Stomach (tissue), 4 donors: ENCODE data around the gene WDR70.

ENCODE experiments used
- EP300 ChIP-seq: sonication (generic); formaldehyde crosslinking; IDR thresholded peaks from one replicate; pipeline ENCODE4 v1.6.1; 2017; ENCODE audit warnings: antibody characterized with exemption
- TF ChIP-seq, protein P1 (sequence below), 7 experiments: fragments of 450-650 bp in 4 of 7; fragments of 200-600 bp in 3 of 7; sonication (generic) in 3 of 7; IDR thresholded peaks; one replicate each; pipeline ENCODE4 v1.5.1; 2016 to 2019; ENCODE audit warnings: antibody characterized with exemption in 7 of 7, control low read depth in 2 of 7, mild to moderate bottlenecking in 1 of 7

DNA sequence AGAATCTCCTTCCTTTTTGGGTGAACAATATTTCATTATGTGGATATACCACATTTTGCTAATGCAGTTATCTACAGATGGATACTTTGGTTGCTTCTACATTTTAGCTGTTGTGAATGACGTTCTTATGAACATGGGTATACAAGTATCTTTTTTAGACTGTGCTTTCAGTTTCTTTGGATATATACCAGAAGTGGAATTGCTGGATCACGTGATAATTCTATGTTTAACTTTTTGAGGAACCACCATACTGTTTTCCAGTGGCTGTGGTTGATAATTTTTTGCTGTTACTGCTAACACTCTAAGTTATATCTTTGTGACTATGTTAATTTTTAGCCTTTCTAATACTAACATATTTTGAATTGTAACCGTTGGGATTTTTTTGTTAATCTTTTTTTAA is 12.5 kb downstream of the WDR70 start:
- TF ChIP-seq, protein P1, sequence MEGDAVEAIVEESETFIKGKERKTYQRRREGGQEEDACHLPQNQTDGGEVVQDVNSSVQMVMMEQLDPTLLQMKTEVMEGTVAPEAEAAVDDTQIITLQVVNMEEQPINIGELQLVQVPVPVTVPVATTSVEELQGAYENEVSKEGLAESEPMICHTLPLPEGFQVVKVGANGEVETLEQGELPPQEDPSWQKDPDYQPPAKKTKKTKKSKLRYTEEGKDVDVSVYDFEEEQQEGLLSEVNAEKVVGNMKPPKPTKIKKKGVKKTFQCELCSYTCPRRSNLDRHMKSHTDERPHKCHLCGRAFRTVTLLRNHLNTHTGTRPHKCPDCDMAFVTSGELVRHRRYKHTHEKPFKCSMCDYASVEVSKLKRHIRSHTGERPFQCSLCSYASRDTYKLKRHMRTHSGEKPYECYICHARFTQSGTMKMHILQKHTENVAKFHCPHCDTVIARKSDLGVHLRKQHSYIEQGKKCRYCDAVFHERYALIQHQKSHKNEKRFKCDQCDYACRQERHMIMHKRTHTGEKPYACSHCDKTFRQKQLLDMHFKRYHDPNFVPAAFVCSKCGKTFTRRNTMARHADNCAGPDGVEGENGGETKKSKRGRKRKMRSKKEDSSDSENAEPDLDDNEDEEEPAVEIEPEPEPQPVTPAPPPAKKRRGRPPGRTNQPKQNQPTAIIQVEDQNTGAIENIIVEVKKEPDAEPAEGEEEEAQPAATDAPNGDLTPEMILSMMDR (IDR thresholded peaks at IDR 0.05), result no peak
- no peak for TF ChIP-seq EP300
